Measurements from ENCODE around the gene TNS1.

DNA sequence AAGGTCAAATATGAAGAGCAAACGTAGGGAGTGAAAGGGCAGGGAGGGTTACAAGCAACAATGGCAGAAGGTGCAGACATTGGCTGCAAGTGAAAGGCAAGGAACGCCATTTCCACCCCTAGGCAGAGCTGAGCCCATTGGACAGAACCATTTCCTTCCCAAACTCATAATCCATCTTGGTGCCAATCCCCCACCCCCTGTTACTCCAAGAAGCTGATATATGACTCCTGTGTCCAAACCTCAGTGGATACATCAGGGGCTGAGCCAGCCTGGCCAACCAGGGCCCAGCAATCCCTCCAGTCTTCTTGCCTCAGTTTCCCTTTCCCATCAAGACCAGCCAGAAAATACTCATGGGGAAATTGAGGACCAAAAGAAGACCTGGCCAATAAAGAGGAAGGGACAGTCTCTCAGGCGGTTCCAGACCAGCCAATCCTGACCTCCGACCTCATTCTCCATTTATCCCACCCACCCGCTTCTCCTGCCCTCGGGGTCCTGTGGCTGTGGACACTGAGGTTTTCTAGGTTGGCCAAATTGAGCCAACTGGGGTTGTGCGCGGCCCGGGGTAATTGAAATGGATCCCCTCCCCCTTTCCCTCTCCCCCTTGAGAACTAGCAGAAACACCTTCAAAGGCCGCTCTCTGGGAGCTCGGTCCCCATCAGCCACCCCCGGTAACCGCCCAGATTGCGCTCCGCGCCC, 24.8 kb downstream of the TNS1 start:
- TF ChIP-seq, protein P1, sequence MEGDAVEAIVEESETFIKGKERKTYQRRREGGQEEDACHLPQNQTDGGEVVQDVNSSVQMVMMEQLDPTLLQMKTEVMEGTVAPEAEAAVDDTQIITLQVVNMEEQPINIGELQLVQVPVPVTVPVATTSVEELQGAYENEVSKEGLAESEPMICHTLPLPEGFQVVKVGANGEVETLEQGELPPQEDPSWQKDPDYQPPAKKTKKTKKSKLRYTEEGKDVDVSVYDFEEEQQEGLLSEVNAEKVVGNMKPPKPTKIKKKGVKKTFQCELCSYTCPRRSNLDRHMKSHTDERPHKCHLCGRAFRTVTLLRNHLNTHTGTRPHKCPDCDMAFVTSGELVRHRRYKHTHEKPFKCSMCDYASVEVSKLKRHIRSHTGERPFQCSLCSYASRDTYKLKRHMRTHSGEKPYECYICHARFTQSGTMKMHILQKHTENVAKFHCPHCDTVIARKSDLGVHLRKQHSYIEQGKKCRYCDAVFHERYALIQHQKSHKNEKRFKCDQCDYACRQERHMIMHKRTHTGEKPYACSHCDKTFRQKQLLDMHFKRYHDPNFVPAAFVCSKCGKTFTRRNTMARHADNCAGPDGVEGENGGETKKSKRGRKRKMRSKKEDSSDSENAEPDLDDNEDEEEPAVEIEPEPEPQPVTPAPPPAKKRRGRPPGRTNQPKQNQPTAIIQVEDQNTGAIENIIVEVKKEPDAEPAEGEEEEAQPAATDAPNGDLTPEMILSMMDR (IDR thresholded peaks at IDR 0.05 in 2 of 3, conservative IDR thresholded peaks at IDR 0.05 in 1 of 3; ENCODE audit: control insufficient read depth in 2 of 3, extremely low read depth in 1 of 3, insufficient read depth in 1 of 3, low read depth in 3 of 3, low read length in 3 of 3) = no peak
- TF ChIP-seq IRF4 (IDR thresholded peaks at IDR 0.05; ENCODE audit: low read depth, low read length) (no peak), EZH2 (IDR thresholded peaks at IDR 0.05; ENCODE audit: borderline replicate concordance, control insufficient read depth, low read depth, low read length) (no peak), SUZ12 (IDR thresholded peaks at IDR 0.05; ENCODE audit: unreplicated experiment) (no peak)
